HG02840 (cell line): Measurements from ENCODE around the gene SEMA5B.

Source experiments
- ATAC-seq: cut with Tn5 transposase; IDR thresholded peaks from one replicate; pipeline ENCODE4 v1.9.1; 2021; ENCODE audit warnings: mild to moderate bottlenecking, moderate library complexity, moderate number of reproducible peaks; ENCODE audit not compliant: unreplicated experiment, low FRiP score

Gene SEMA5B

GRCh38 chr3:122955916-122956692, 71.5 kb downstream of the SEMA5B start:
- ATAC-seq: no peak

- ATAC-seq: no peak
These were observed 75.0 kb downstream of the SEMA5B start for GRCh38 chr3:122952520-122952919.

GRCh38 chr3:122948408-122948807, 79.2 kb downstream of the SEMA5B start:
- ATAC-seq: no peak

GRCh38 chr3:122947738-122948137, 79.8 kb downstream of the SEMA5B start:
- ATAC-seq: no peak

- ATAC-seq: no peak
These were observed 80.4 kb downstream of the SEMA5B start for GRCh38 chr3:122947196-122947595.

- ATAC-seq: no peak
These were observed 81.4 kb downstream of the SEMA5B start for GRCh38 chr3:122946185-122946584.

GRCh38 chr3:122945230-122945629, 82.3 kb downstream of the SEMA5B start:
- no peak for ATAC-seq

GRCh38 chr3:122944671-122945161, 82.8 kb downstream of the SEMA5B start:
- no peak for ATAC-seq

GRCh38 chr3:122943828-122944190, 83.8 kb downstream of the SEMA5B start:
- ATAC-seq: no peak

GRCh38 chr3:122942937-122943827, 84.4 kb downstream of the SEMA5B start:
- no peak for ATAC-seq

GRCh38 chr3:122942239-122942638, 85.3 kb downstream of the SEMA5B start:
- no peak for ATAC-seq

- ATAC-seq: no peak
These were observed 86.0 kb downstream of the SEMA5B start for GRCh38 chr3:122941228-122942206.

GRCh38 chr3:122940628-122941086, 86.9 kb downstream of the SEMA5B start:
- no peak for ATAC-seq

GRCh38 chr3:122938783-122939425, 88.7 kb downstream of the SEMA5B start:
- no peak for ATAC-seq

GRCh38 chr3:122937745-122938144, 89.8 kb downstream of the SEMA5B start:
- ATAC-seq: no peak

- ATAC-seq: no peak
These were observed 90.6 kb downstream of the SEMA5B start for GRCh38 chr3:122936986-122937385.

- no peak for ATAC-seq
These were observed 91.2 kb downstream of the SEMA5B start for GRCh38 chr3:122936335-122936734.

GRCh38 chr3:122934251-122934650, 93.3 kb downstream of the SEMA5B start:
- ATAC-seq: no peak

GRCh38 chr3:122932251-122932967, 95.2 kb downstream of the SEMA5B start:
- ATAC-seq: no peak
